GM18505 (cell line): ENCODE measurements around the gene CUEDC2.

Experiments used
- ATAC-seq: cut with Tn5 transposase; IDR thresholded peaks from one replicate; pipeline ENCODE4 v1.9.1; 2021; ENCODE audit not compliant: unreplicated experiment
- POLR2A ChIP-seq: IDR thresholded peaks from 4 replicates; pipeline ENCODE4 v1.6.1; 2011; ENCODE audit warnings: borderline replicate concordance; ENCODE audit not compliant: insufficient read depth, insufficient read length; ENCODE audit errors: extremely low read depth

The CUEDC2 gene

DNA sequence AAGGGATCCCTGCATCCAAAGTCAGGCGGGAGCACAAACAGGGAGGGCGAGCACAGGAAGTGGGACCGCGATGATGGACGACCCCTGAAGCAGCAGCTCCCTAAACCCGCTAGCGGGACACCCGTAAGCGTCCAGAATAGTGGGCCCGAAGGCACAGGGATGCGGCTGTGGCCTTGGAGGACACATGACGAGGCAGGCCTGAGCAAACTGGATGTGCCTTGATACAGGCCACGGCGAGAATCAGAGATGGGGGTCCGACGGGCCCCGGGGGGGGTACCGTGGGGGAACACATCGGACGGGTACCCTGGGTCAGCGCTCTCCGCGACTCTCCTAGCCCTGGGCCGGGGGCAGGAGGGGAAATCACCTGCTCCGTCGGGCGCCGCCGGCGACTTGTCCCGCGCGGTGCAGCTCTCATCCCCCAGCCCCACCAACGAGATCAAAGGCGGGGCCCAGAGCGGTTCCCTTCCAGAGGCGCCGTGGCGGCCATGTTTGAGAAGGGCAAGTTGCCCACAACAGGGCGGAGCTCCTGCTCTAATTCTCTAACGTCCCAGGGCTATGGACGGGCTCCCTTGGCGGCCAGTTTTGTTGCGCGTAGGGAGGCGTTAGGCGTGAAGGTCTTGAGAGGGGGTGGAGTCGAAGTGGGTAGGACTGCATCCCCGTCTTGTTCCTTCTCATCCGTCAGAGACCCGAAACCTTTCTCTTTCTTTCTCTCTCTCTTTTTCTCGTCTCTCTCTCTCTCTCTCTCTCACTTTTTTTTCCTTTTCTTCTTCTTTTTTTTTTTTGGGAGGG lies at the start of gene CUEDC2:
TSS of gene CUEDC2 (minus strand) at position 413 of the 789 bp plus-strand sequence. CDS start 7,386 bp downstream, outside the sequence.
- peak; percentile 86 for ATAC-seq
- peak; percentile 75 for TF ChIP-seq POLR2A

GRCh38 chr10:102480396-102480795 lies 48.0 kb upstream of the CUEDC2 start:
- no peak for TF ChIP-seq POLR2A

GRCh38 chr10:102479651-102480050 lies 47.3 kb upstream of the CUEDC2 start:
- ATAC-seq = no peak
- TF ChIP-seq POLR2A = no peak

More at GRCh38 chr10:102480396-102480795, 48.0 kb upstream of the CUEDC2 start:
- no peak for ATAC-seq

DNA sequence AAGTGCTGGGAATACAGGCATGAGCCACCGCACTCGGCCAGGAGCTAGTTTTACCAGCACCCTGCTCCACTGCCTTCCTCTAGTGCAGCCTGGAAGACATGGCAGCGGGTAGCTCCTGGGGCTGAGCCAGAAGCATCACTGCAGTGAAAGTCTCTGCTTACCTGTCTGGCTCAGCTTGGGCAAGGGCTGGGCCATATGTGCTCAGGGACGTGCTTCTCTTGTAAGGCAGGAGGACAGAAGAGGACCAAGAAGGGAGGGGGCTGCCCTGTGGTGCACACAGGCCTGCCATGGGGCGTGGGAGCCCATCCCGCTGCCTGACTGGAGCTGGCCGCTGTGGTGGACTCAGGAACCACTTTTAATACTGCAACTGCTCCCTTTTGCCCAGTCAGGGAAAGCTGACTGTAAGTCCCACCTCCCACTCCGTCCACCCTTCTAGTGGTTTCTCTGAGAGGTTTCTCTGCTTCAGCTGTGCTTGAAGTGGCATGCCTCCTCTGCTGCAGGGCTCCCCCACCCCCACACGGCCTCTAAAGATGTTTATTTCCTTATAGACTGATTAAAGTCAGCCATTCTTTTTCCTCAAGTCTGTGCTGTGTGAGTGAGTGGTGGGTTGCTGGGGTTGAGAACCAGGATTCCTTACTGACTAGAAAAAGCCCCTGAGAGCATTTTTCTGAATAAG lies 44.2 kb upstream of the CUEDC2 start:
- no peak for TF ChIP-seq POLR2A
- no peak for ATAC-seq

DNA sequence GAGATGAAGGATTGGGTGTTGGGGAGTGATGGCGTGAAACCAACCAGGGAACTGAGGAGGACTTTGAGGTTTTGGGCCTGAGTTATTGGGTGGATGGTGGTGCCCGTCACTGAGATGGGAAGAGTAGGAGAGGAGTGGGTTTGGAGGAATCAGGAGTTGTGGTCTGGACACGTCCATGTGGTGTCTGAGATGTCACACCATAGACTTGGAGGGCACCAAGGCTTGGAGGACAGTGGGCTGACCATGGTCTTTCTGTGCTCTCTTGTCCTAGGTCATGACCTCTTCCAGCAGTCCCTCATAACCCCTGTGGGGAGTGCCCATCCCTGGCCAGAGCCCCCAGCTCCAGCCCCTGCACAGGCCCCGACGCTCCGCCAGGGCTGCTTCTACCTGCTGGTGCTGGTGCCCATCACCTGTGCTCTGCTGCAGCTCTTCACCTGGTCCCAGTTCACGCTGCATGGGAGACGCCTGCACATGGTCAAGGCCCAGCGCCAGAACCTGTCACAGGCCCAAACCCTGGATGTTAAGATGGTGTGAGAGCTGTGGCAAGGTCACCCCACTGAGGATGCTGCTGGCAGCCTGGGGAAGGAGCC lies 43.2 kb upstream of the CUEDC2 start:
- ATAC-seq = no peak
- no peak for TF ChIP-seq POLR2A

DNA sequence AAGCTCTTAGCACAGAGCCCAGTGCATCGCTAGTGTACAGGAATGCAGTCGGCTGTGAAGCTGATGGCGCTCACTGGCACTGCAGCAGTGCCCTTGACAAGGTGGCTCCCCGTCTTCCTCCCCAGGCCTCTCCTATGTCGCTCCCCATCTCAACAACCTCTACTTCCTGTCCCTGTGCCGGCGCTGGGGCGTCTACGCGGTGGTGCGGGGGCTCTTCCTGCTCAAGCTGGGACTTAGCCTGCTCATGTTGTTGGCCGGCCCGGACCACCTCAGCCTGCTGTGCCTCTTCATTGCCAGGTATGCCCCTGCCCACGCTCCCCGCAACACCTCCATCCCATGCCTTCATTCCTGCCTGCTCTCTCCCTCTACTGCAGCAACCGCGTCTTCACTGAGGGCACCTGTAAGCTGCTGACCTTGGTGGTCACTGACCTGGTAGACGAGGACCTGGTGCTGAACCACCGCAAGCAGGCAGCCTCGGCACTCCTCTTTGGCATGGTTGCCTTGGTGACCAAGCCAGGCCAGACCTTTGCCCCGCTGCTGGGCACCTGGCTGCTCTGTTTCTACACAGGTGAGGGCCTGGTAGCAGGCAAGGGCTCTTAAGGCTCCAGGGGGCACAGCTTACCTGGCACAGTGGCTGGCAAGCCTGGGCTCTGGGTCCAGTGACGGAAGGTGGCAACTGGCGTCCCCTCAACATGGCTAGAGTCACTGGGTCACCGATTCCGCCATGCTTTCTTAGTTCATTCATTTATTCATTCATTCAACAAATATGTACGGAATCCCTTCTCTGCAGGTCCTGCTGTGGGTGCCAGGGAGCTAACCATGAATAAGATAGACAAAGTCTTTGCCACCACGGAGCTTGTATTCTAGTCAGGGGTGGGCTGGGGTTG lies 41.3 kb upstream of the CUEDC2 start:
- no peak for ATAC-seq
- TF ChIP-seq POLR2A = no peak

GRCh38 chr10:102470579-102471546 lies 38.5 kb upstream of the CUEDC2 start:
- no peak for ATAC-seq
- TF ChIP-seq POLR2A = no peak

DNA sequence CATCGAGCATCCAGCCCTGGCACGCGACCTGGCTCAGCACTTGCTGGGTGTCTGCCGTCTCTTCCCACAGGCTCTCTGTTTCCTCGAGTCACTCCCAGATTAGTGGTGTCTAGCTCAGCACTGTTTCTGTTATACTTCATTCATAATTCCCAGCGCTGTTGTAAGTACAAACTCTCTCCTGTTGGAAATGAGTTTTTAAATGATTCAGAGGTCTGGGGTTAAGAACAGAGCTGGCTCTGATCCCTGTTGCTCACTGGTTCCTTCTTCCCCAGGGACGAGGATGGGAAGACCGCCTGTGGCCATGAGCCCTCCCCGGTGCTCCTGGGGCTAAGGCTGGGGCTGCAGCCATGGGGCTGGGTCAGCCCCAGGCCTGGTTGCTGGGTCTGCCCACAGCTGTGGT lies 36.3 kb upstream of the CUEDC2 start:
- no peak for ATAC-seq
- no peak for TF ChIP-seq POLR2A

DNA sequence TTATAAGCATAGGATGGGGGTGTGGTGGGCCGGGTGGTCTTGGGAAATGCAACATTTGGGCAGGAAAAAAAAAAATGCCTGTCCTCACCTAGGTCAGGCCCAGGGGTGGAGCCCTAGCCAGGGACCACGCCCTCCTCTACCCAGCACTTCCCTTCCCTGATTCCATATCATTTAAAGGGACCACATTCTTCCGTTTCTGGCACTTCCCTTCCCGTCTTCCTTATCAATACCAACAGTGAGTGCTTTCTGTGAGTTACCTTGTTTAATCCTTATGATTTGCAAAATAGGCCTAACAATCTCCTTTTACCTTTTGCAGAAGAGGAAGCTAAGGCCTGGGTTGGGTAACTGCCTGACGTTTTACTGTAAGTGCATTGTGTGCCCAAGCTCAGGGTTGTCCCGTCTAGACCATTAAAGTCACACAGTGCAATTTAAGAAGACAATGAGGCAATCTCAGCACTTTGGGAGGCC lies 35.6 kb upstream of the CUEDC2 start:
- no peak for ATAC-seq
- no peak for TF ChIP-seq POLR2A

DNA sequence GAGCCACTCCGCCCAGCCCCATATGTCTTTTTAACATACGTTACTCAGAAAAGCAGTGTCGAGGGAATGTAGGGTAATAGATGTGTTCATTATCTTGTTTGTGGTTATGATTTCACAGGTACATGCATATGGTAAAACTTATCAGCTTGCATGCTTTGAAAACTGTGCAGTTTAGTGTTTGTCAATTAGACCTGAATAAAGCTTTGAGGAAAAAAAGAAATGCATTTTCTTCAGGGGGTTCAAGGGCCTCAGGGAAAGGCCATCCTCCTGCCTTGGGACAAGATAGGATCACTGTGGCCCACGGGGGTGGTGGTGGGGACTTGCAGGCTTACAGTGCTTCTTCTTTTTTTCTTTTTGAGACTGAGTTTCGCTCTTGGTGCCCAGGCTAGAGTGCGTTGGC lies 34.9 kb upstream of the CUEDC2 start:
- no peak for TF ChIP-seq POLR2A
- ATAC-seq = no peak

DNA sequence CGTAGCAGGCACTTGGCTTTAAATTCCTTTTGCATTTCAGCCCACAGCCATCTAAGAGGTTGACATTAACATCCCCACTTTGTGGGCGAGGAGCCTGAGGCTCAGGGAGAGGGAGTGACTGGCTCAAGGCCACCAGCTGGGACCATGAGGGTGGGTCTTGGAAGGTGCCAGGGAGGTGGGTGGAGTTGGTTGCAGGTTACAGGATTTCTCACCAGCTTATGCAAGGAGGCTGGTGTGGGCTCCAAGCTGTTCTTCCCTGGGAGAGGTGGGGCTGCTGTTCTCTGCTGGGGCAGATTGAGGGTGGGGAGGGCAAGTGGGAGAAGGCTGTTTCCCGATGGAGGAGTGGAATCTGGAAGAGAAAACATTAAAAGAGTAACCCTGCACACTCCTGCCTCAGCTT lies 33.1 kb upstream of the CUEDC2 start:
- TF ChIP-seq POLR2A = no peak
- no peak for ATAC-seq

DNA sequence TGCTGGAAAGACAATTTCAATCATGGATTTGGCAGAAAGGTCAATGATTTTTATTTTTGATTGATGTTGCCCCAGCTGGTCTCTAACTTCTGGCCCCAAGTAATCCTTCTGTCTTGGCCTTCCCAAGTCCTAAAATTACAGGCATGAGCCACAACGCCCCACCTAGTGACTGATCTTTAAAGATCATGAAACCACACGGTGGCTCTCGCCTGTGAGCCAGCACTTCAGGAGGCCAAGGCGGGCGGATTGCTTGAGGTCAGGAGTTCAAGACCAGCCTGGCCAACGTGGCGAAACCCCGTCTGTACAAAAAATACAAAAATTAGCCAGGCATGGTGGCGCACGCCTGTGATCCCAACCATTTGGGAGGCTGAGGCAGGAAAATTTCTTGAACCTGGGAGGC lies 31.6 kb upstream of the CUEDC2 start:
- no peak for ATAC-seq
- TF ChIP-seq POLR2A = no peak
